MM.1S (cell line): ENCODE results near the gene LHPP.

Experiments used
- DNase-seq: peaks from one replicate; pipeline ENCODE4 v3.0.0-alpha.2; 2015
- H2AFZ ChIP-seq: fragments of 300-600 bp; sonication (generic); 2 replicates; pipeline ENCODE4 v1.6.0; 2016; ENCODE audit warnings: antibody characterized with exemption, low read length
- H3F3A ChIP-seq: fragments of 300-600 bp; sonication (generic); 2 replicates; pipeline ENCODE4 v1.6.1; 2016; ENCODE audit warnings: mild to moderate bottlenecking, antibody characterized with exemption, low read length, moderate library complexity, mixed read lengths; ENCODE audit not compliant: insufficient read depth
- H3K27ac ChIP-seq: fragments of 300-600 bp; sonication (generic); 2 replicates; pipeline ENCODE4 v1.5.1; 2016; ENCODE audit warnings: mild to moderate bottlenecking, low read length
- H3K27me3 ChIP-seq: fragments of 300-600 bp; sonication (generic); replicated peaks from 2 replicates; pipeline ENCODE4 v1.6.0; 2016; ENCODE audit warnings: low read length; ENCODE audit not compliant: insufficient read depth
- H3K36me3 ChIP-seq: fragments of 300-600 bp; sonication (generic); replicated peaks from 2 replicates; pipeline ENCODE4 v1.6.1; 2016; ENCODE audit warnings: mild to moderate bottlenecking, low read length, mixed read lengths; ENCODE audit not compliant: insufficient read depth
- H3K4me1 ChIP-seq: fragments of 300-600 bp; sonication (generic); 2 replicates; pipeline ENCODE4 v1.6.1; 2016; ENCODE audit warnings: low read length, mixed read lengths
- H3K4me2 ChIP-seq: fragments of 300-600 bp; sonication (generic); 2 replicates; pipeline ENCODE4 v1.6.0; 2016; ENCODE audit warnings: low read depth, low read length
- H3K4me3 ChIP-seq: fragments of 300-600 bp; sonication (generic); 2 replicates; pipeline ENCODE4 v1.5.1; 2016; ENCODE audit warnings: low read length, mixed read lengths
- H3K79me2 ChIP-seq: fragments of 300-600 bp; sonication (generic); 2 replicates; pipeline ENCODE4 v1.6.1; 2016; ENCODE audit warnings: mixed run types, low read length, mixed read lengths
- H3K9ac ChIP-seq: fragments of 300-600 bp; sonication (generic); 2 replicates; pipeline ENCODE4 v1.6.1; 2016; ENCODE audit warnings: low read length, mixed read lengths
- H3K9me2 ChIP-seq: fragments of 300-600 bp; sonication (generic); replicated peaks from 2 replicates; pipeline ENCODE4 v1.6.1; 2016; ENCODE audit warnings: mild to moderate bottlenecking, low read length, mixed read lengths; ENCODE audit not compliant: insufficient read depth
- H3K9me3 ChIP-seq: fragments of 300-600 bp; sonication (generic); replicated peaks from 2 replicates; pipeline ENCODE4 v1.6.1; 2016; ENCODE audit warnings: mild to moderate bottlenecking, low read length, mixed read lengths; ENCODE audit not compliant: insufficient read depth
- H4K20me1 ChIP-seq: fragments of 300-600 bp; sonication (generic); 2 replicates; pipeline ENCODE4 v1.6.1; 2016; ENCODE audit warnings: mild to moderate bottlenecking, low read length, moderate library complexity, mixed read lengths; ENCODE audit not compliant: insufficient read depth
- CTCF ChIP-seq: fragments of 300-600 bp; sonication (generic); IDR thresholded peaks from 2 replicates; pipeline ENCODE4 v1.5.1; 2016; ENCODE audit warnings: antibody characterized with exemption, low read length, mixed read lengths
- EZH2 ChIP-seq: fragments of 300-600 bp; sonication (generic); optimal IDR thresholded peaks from 2 replicates; pipeline ENCODE3; 2017; ENCODE audit warnings: low read depth, mild to moderate bottlenecking, antibody characterized with exemption, low read length, mixed read lengths
- EZH2phosphoT487 ChIP-seq: fragments of 300-600 bp; sonication (generic); IDR thresholded peaks from 2 replicates; pipeline ENCODE4 v1.6.1; 2018; ENCODE audit warnings: antibody characterized with exemption, low read length

Gene LHPP

GRCh38 chr10:124659380-124659779 lies 197.8 kb downstream of the LHPP start:
- no peaks in the 10 kb centered on the region for H3K4me1 ChIP-seq
- DNase-seq, result no peak
- H3F3A ChIP-seq, result no peaks in the 10 kb centered on the region
- no peaks in the 10 kb centered on the region for H3K9me2 ChIP-seq
- no peaks in the 10 kb centered on the region for H3K27me3 ChIP-seq
- H2AFZ ChIP-seq, result no peak overlapping the region
- peaks cover 14% of the 10 kb centered on the region for H3K79me2 ChIP-seq
- no peaks in the 10 kb centered on the region for H4K20me1 ChIP-seq
- no peak overlapping the region for H3K4me2 ChIP-seq
- H3K36me3 ChIP-seq, result no peaks in the 10 kb centered on the region
- no peaks in the 10 kb centered on the region for H3K9me3 ChIP-seq
- no peak overlapping the region for H3K4me3 ChIP-seq
- no peak overlapping the region for H3K27ac ChIP-seq
- TF ChIP-seq EZH2phosphoT487 (no peak), EZH2 (no peak), CTCF (no peak)
- no peak overlapping the region for H3K9ac ChIP-seq

GRCh38 chr10:124660404-124661125 lies 198.9 kb downstream of the LHPP start:
- H3K4me3 ChIP-seq, result no peak overlapping the region
- H4K20me1 ChIP-seq, result no peaks in the 10 kb centered on the region
- H3F3A ChIP-seq, result no peaks in the 10 kb centered on the region
- no peak overlapping the region for H3K9ac ChIP-seq
- no peaks in the 10 kb centered on the region for H3K9me3 ChIP-seq
- no peaks in the 10 kb centered on the region for H3K9me2 ChIP-seq
- no peaks in the 10 kb centered on the region for H3K4me1 ChIP-seq
- H2AFZ ChIP-seq, result no peak overlapping the region
- H3K27ac ChIP-seq, result no peak overlapping the region
- no peak for DNase-seq
- H3K79me2 ChIP-seq, result peaks cover 14% of the 10 kb centered on the region
- H3K4me2 ChIP-seq, result no peak overlapping the region
- H3K27me3 ChIP-seq, result no peaks in the 10 kb centered on the region
- TF ChIP-seq EZH2phosphoT487, result no peak
- TF ChIP-seq EZH2, result no peak
- TF ChIP-seq CTCF, result no peak
- no peaks in the 10 kb centered on the region for H3K36me3 ChIP-seq

GRCh38 chr10:124661660-124662180 lies 200.1 kb downstream of the LHPP start:
- H4K20me1 ChIP-seq, result no peaks in the 10 kb centered on the region
- H3K27me3 ChIP-seq, result no peaks in the 10 kb centered on the region
- no peaks in the 10 kb centered on the region for H3K36me3 ChIP-seq
- peaks cover 14% of the 10 kb centered on the region for H3K79me2 ChIP-seq
- H3K9ac ChIP-seq, result no peak overlapping the region
- no peak overlapping the region for H2AFZ ChIP-seq
- no peak overlapping the region for H3K27ac ChIP-seq
- no peaks in the 10 kb centered on the region for H3F3A ChIP-seq
- no peaks in the 10 kb centered on the region for H3K9me3 ChIP-seq
- TF ChIP-seq EZH2, result no peak
- TF ChIP-seq CTCF, result no peak
- TF ChIP-seq EZH2phosphoT487, result no peak
- no peak overlapping the region for H3K4me3 ChIP-seq
- H3K4me2 ChIP-seq, result no peak overlapping the region
- no peak for DNase-seq
- H3K9me2 ChIP-seq, result no peaks in the 10 kb centered on the region
- H3K4me1 ChIP-seq, result no peaks in the 10 kb centered on the region
